H1 (cell line): ENCODE results near the gene GPC6. TPM values are rescaled to one million over a fixed set of nuclear protein-coding genes. Genes with fewer than 3 reads are reported as not detected.

Experiments used
- CTCF ChIA-PET: fragments of 300-600 bp; sonication (Branson Sonifier 250); formaldehyde crosslinking; loops from one replicate; lab custom pipeline; 2021; ENCODE audit not compliant: partially characterized antibody; lab: Charles Lee
- POLR2A ChIA-PET: fragments of 300-600 bp; sonication (Branson Sonifier 250); formaldehyde crosslinking; loops from one replicate; lab custom pipeline; 2021; ENCODE audit warnings: inconsistent platforms; ENCODE audit not compliant: partially characterized antibody; lab: Charles Lee
- DNase-seq, 2 experiments: peaks; one replicate each; pipeline versions ENCODE4 v3.0.0 to v3.0.0-alpha.2; 2010 to 2022; ENCODE audit warnings: low spot score in 2 of 2, low read depth in 1 of 2, mixed read lengths in 1 of 2
- FAIRE-seq: peaks from 2 replicates; lab custom pipeline; 2011; peaks lifted over from hg19 to GRCh38; lab: Jason Lieb, UNC
- H2AFZ ChIP-seq: 2 replicates; pipeline ENCODE4 v1.8.1; 2012; ENCODE audit warnings: low read length, inconsistent platforms
- H2AK5ac ChIP-seq: 2 replicates; pipeline ENCODE4 v1.6.1; 2013; ENCODE audit warnings: low read depth, low read length
- H2BK120ac ChIP-seq: replicated peaks from 2 replicates; pipeline ENCODE3; 2013; ENCODE audit warnings: low read depth, low read length, inconsistent platforms
- H2BK12ac ChIP-seq: 2 replicates; pipeline ENCODE4 v1.6.1; 2013; ENCODE audit warnings: low read depth, low read length
- H2BK15ac ChIP-seq: 2 replicates; pipeline ENCODE4 v1.6.1; 2013; ENCODE audit warnings: low read length
- H2BK20ac ChIP-seq: 2 replicates; pipeline ENCODE4 v1.6.1; 2013; ENCODE audit warnings: low read length
- H2BK5ac ChIP-seq: 2 replicates; pipeline ENCODE4 v1.6.1; 2013; ENCODE audit warnings: low read depth, low read length
- H3K14ac ChIP-seq: 2 replicates; pipeline ENCODE4 v1.6.1; 2013; ENCODE audit warnings: inconsistent platforms; ENCODE audit not compliant: insufficient read length
- H3K18ac ChIP-seq: 2 replicates; pipeline ENCODE4 v1.6.1; 2013; ENCODE audit warnings: low read length; ENCODE audit errors: extremely low read depth
- H3K23ac ChIP-seq: 2 replicates; pipeline ENCODE4 v1.6.1; 2013; ENCODE audit warnings: inconsistent platforms; ENCODE audit not compliant: insufficient read length
- H3K23me2 ChIP-seq: 2 replicates; pipeline ENCODE4 v1.6.1; 2013; ENCODE audit warnings: low read depth, low read length
- H3K27ac ChIP-seq: 2 replicates; pipeline ENCODE4 v1.6.1; 2011; ENCODE audit warnings: low read depth, low read length, inconsistent platforms
- H3K27me3 ChIP-seq, 4 experiments: replicated peaks in 1 of 4; 1 replicate in 1 of 4; 2 replicates in 3 of 4; pipeline versions ENCODE4 v1.6.1 to v1.8.1; 2011 to 2013; ENCODE audit warnings: low read length in 3 of 4, mild to moderate bottlenecking in 3 of 4, inconsistent platforms in 2 of 4, mixed read lengths in 2 of 4, moderate library complexity in 1 of 4; ENCODE audit not compliant: control insufficient read depth in 3 of 4, insufficient read depth in 3 of 4; ENCODE audit errors: extremely low read depth in 1 of 4
- H3K36me3 ChIP-seq, 4 experiments: 2 replicates each; pipeline versions ENCODE4 v1.6.1 to v1.8.1; 2011 to 2013; ENCODE audit warnings: mild to moderate bottlenecking in 4 of 4, low read length in 3 of 4, moderate library complexity in 2 of 4, control low read depth in 1 of 4, inconsistent platforms in 1 of 4; ENCODE audit not compliant: insufficient read depth in 4 of 4, control insufficient read depth in 2 of 4
- H3K4ac ChIP-seq: replicated peaks from 2 replicates; pipeline ENCODE3; 2013; ENCODE audit warnings: low read length, low read depth, mixed read lengths, inconsistent platforms; ENCODE audit not compliant: insufficient read length
- H3K4me1 ChIP-seq, 4 experiments: replicated peaks in 1 of 4; 1 replicate in 1 of 4; 2 replicates in 3 of 4; pipeline versions ENCODE4 v1.6.1 to v1.8.1; 2011 to 2013; ENCODE audit warnings: low read length in 3 of 4, inconsistent platforms in 2 of 4, mixed read lengths in 1 of 4; ENCODE audit not compliant: insufficient read depth in 4 of 4, control insufficient read depth in 3 of 4
- H3K4me2 ChIP-seq, 2 experiments: 2 replicates each; pipeline versions ENCODE4 v1.6.1 to v1.8.1; 2011 to 2013; ENCODE audit warnings: low read depth in 2 of 2, low read length in 2 of 2, control low read depth in 1 of 2, inconsistent platforms in 1 of 2, mild to moderate bottlenecking in 1 of 2; ENCODE audit not compliant: insufficient read depth in 1 of 2
- H3K4me3 ChIP-seq, 4 experiments: fragments of 200-600, 300-600 bp in 1 of 4; sonication (generic), shearing (Covaris generic), sonication (Bioruptor Twin) in 1 of 4; 2 replicates each; pipeline versions ENCODE4 v1.5.1 to v1.8.1; 2011 to 2016; ENCODE audit warnings: low read length in 4 of 4, low read depth in 3 of 4, control low read depth in 2 of 4, inconsistent platforms in 2 of 4, mild to moderate bottlenecking in 2 of 4, mixed read lengths in 1 of 4, moderate library complexity in 1 of 4; ENCODE audit not compliant: insufficient read depth in 2 of 4; ENCODE audit errors: extremely low read depth in 1 of 4
- H3K56ac ChIP-seq: replicated peaks from 2 replicates; pipeline ENCODE3; 2013; ENCODE audit warnings: low read depth, mild to moderate bottlenecking, mixed read lengths, low read length, inconsistent platforms; ENCODE audit not compliant: insufficient read length
- H3K79me1 ChIP-seq: 2 replicates; pipeline ENCODE4 v1.6.1; 2013; ENCODE audit warnings: low read depth, low read length, control low read depth
- H3K79me2 ChIP-seq, 2 experiments: 2 replicates each; pipeline versions ENCODE4 v1.6.1 to v1.8.1; 2012 to 2013; ENCODE audit warnings: low read length in 2 of 2, mild to moderate bottlenecking in 2 of 2, inconsistent platforms in 1 of 2; ENCODE audit not compliant: insufficient read depth in 2 of 2, control insufficient read depth in 1 of 2
- H3K9ac ChIP-seq, 4 experiments: replicated peaks in 1 of 4; 1 replicate in 1 of 4; 2 replicates in 3 of 4; pipeline versions ENCODE4 v1.6.1 to v1.8.1; 2011 to 2013; ENCODE audit warnings: low read depth in 3 of 4, low read length in 3 of 4, control low read depth in 2 of 4, mild to moderate bottlenecking in 2 of 4, moderate library complexity in 2 of 4, inconsistent platforms in 1 of 4; ENCODE audit errors: extremely low read depth in 1 of 4
- H3K9me3 ChIP-seq, 2 experiments: 2 replicates each; pipeline versions ENCODE4 v1.6.1 to v1.8.1; 2012 to 2013; ENCODE audit warnings: mild to moderate bottlenecking in 2 of 2, moderate library complexity in 2 of 2, control low read depth in 1 of 2, inconsistent platforms in 1 of 2, low read depth in 1 of 2, low read length in 1 of 2, mixed read lengths in 1 of 2; ENCODE audit not compliant: insufficient read depth in 2 of 2
- H4K20me1 ChIP-seq, 2 experiments: replicated peaks in 1 of 2; 2 replicates each; pipeline versions ENCODE3 to v1.8.1; 2011 to 2013; ENCODE audit warnings: inconsistent platforms in 2 of 2, low read length in 2 of 2, mild to moderate bottlenecking in 1 of 2; ENCODE audit not compliant: insufficient read depth in 2 of 2, control insufficient read depth in 1 of 2
- H4K5ac ChIP-seq: 2 replicates; pipeline ENCODE4 v1.6.1; 2013; ENCODE audit warnings: low read length, low read depth, mixed read lengths, inconsistent platforms; ENCODE audit not compliant: insufficient read length
- H4K8ac ChIP-seq: 2 replicates; pipeline ENCODE4 v1.8.0; 2013; ENCODE audit warnings: mild to moderate bottlenecking, moderate library complexity, low read length, inconsistent platforms; ENCODE audit not compliant: insufficient read depth; ENCODE audit errors: extremely low read depth
- H4K91ac ChIP-seq: replicated peaks from 2 replicates; pipeline ENCODE3; 2013; ENCODE audit warnings: low read length, mixed read lengths, inconsistent platforms; ENCODE audit not compliant: insufficient read length
- CHD2 ChIP-seq: IDR thresholded peaks from 2 replicates; pipeline ENCODE4 v1.6.1; 2012; ENCODE audit warnings: low read length, improper control_type of control experiment
- CREB1 ChIP-seq: IDR thresholded peaks from 2 replicates; pipeline ENCODE4 v1.6.1; 2012; ENCODE audit warnings: inconsistent platforms
- JUN ChIP-seq: IDR thresholded peaks from 2 replicates; pipeline ENCODE4 v1.6.1; 2011; ENCODE audit warnings: low read depth, mild to moderate bottlenecking, improper control_type of control experiment, low read length
- RFX5 ChIP-seq: IDR thresholded peaks from 2 replicates; pipeline ENCODE4 v1.6.1; 2011; ENCODE audit warnings: low read depth, low read length, improper control_type of control experiment, borderline replicate concordance
- RXRA ChIP-seq: IDR thresholded peaks from 2 replicates; pipeline ENCODE4 v1.6.1; 2011; ENCODE audit warnings: low read depth, mild to moderate bottlenecking, low read length, moderate library complexity; ENCODE audit not compliant: insufficient read depth
- SIRT6 ChIP-seq: IDR thresholded peaks from one replicate; pipeline ENCODE4 v1.7.1; 2012; ENCODE audit warnings: low read length, inconsistent platforms
- SP4 ChIP-seq: IDR thresholded peaks from 2 replicates; pipeline ENCODE4 v1.6.1; 2012; ENCODE audit warnings: low read length, inconsistent platforms
- TAF7 ChIP-seq: optimal IDR thresholded peaks from 2 replicates; pipeline ENCODE3; 2011; ENCODE audit warnings: low read depth, mild to moderate bottlenecking, inconsistent platforms, low read length, moderate library complexity, borderline replicate concordance
- WGBS, 2 experiments: shearing (Covaris generic) in 1 of 2; methylation state at CpG; one replicate each; pipeline versions ENCODE4 v1.1.6 to v1.1.7; 2013 to 2015; ENCODE audit warnings: low lambda C conversion rate in 2 of 2, mixed read lengths in 2 of 2, inconsistent platforms in 1 of 2, low coverage in 1 of 2, missing lambda C conversion rate in 1 of 2; ENCODE audit not compliant: insufficient replicate concordance in 2 of 2, insufficient coverage in 1 of 2, insufficient read length in 1 of 2; ENCODE audit errors: extremely low coverage in 1 of 2, missing lambda C conversion rate in 1 of 2; 5-methylcytosine and 5-hydroxymethylcytosine counted together
- polyA plus RNA-seq, 7 experiments: library from polyadenylated mRNA; depleted of rRNA in 3 of 7; stranded (reverse) in 5 of 7; unstranded in 2 of 7; fragments of >200 nt in 5 of 7; fragments of 200-250 nt in 2 of 7; gene quantifications; 1 replicate in 5 of 7; 2 replicates in 1 of 7; 4 replicates in 1 of 7; pipeline versions ENCODE4 v1.2.1 to v1.2.3, GENCODE V29; 2011 to 2013; ENCODE audit warnings: missing spikeins in 2 of 7, mixed read lengths in 2 of 7
- total RNA-seq: library from RNA; stranded (reverse); fragmentation: NEBNext Ultra II Directional; extraction: Animal tissue kit (Norgen Biotek cat#: 25700); gene quantifications from 2 replicates; pipeline ENCODE4 v1.2.1, GENCODE V29; 2021

GPC6 gene
- total and polyA plus RNA-seq, 2 of the 8 experiments (the other 6 are each of a cell fraction or from before 2014, with no cell fraction given) = 5.4 to 12.0 TPM

DNA sequence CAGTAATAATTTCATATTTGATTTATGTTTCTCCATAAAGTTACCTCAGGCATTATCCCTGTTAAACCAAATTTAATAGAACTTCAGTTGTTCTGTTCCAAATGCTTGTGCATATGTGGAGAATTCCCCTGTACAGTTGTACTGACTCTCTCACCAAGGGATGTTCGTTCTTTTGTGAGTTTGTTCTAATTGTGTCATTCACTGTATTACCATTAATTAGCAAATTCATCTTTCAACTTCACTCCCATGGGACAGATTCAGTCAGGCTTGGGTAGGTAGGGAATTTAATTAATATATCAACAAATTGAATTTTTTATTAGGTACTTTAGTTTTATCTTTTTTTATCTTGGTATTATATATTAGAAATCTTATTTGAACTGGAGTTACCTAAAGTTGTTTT is 987.5 kb downstream of the GPC6 start:
- Histone ChIP-seq H3K4me3 (no peak overlapping the region), H3K9me3 (no peaks in the 10 kb centered on the region), H2BK5ac (no peak overlapping the region), H3K79me2 (no peaks in the 10 kb centered on the region), H2AK5ac (no peak overlapping the region), H4K20me1 (no peaks in the 10 kb centered on the region), H3K23me2 (no peaks in the 10 kb centered on the region), H3K14ac (no peak overlapping the region), H2BK20ac (no peak overlapping the region), H3K18ac (no peak overlapping the region), H2BK12ac (no peak overlapping the region), H3K9ac (no peak overlapping the region), H3K23ac (no peak overlapping the region), H3K36me3 (no peaks in the 10 kb centered on the region), H2BK15ac (no peak overlapping the region), H3K27ac (no peak overlapping the region), H4K8ac (no peak overlapping the region), H4K91ac (no peak overlapping the region), H2BK120ac (no peak overlapping the region), H3K4me2 (no peak overlapping the region), H3K4ac (no peak overlapping the region), H3K4me1 (peaks cover 0 to 8% (median 6%) of the 10 kb centered on the region in 4 experiments; a peak in 5 of 7 replicates), H3K79me1 (no peaks in the 10 kb centered on the region), H2AFZ (no peak overlapping the region), H3K56ac (no peak overlapping the region), H3K27me3 (no peaks in the 10 kb centered on the region), H4K5ac (no peak overlapping the region)
- TF ChIP-seq TAF7 = no peak
- no peak for TF ChIP-seq SP4
- TF ChIP-seq JUN = no peak
- TF ChIP-seq RFX5 = no peak
- TF ChIP-seq RXRA = no peak
- TF ChIP-seq CREB1 = no peak
- no peak for TF ChIP-seq SIRT6
- TF ChIP-seq CHD2 = no peak
- ChIA-PET CTCF (no interaction called here), POLR2A (no interaction called here)
- 85% methylated on average over 1 of the region's 1 CpG; no CpG with 5 or more reads in 1 of the 2 experiments for WGBS, 2 experiments
- no peak for FAIRE-seq
- no peak for DNase-seq
